IMR-90 (cell line): ENCODE measurements around the gene GFY. TPM values are rescaled to one million over a fixed set of nuclear protein-coding genes. Genes with fewer than 3 reads are reported as not detected.

Experiments
- ATAC-seq: fragments of 200-7000 bp; cut with Tn5 transposase; 2 replicates; pipeline ENCODE4 v1.9.1; 2020; ENCODE audit warnings: low read depth, mild to moderate bottlenecking, moderate library complexity
- BruUV-seq: library from RNA; stranded (reverse); fragments of 400-500 nt; replicated peaks from 2 replicates; lab custom pipeline; 2021; lab: Mats Ljungman, UMichigan
- CTCF ChIA-PET: fragments of 300-600 bp; formaldehyde crosslinking; extraction: SDS; loops from one replicate; lab custom pipeline; 2021; ENCODE audit warnings: antibody characterized with exemption; lab: Yijun Ruan, JAX
- POLR2A ChIA-PET: fragments of 300-600 bp; sonication (Branson Sonifier 250); formaldehyde crosslinking; loops from one replicate; lab custom pipeline; 2022; ENCODE audit warnings: antibody characterized with exemption; ENCODE audit not compliant: unreplicated experiment; lab: Charles Lee
- DNase-seq: peaks from one replicate; pipeline ENCODE4 v3.0.0; 2013
- H2AFZ ChIP-seq: replicated peaks from 2 replicates; pipeline ENCODE3; 2013; ENCODE audit warnings: low read length, mild to moderate bottlenecking; ENCODE audit not compliant: poor library complexity
- H2AK5ac ChIP-seq: 2 replicates; pipeline ENCODE4 v1.6.1; 2013; ENCODE audit warnings: low read depth, low read length, inconsistent platforms
- H2AK9ac ChIP-seq: replicated peaks from 2 replicates; pipeline ENCODE3; 2013; ENCODE audit warnings: mild to moderate bottlenecking, low read depth, low read length, moderate library complexity; ENCODE audit not compliant: poor library complexity
- H2BK120ac ChIP-seq: 2 replicates; pipeline ENCODE4 v1.6.1; 2013; ENCODE audit warnings: low read depth, low read length, inconsistent platforms
- H2BK15ac ChIP-seq: 3 replicates; pipeline ENCODE4 v1.6.1; 2013; ENCODE audit warnings: low read depth, low read length, inconsistent platforms
- H2BK20ac ChIP-seq: 2 replicates; pipeline ENCODE4 v1.6.1; 2013; ENCODE audit warnings: low read depth, mild to moderate bottlenecking, inconsistent platforms, low read length, moderate library complexity
- H2BK5ac ChIP-seq: 2 replicates; pipeline ENCODE4 v1.6.1; 2013; ENCODE audit warnings: mild to moderate bottlenecking, low read depth, low read length, inconsistent platforms; ENCODE audit not compliant: poor library complexity, severe bottlenecking
- H3K14ac ChIP-seq: replicated peaks from 2 replicates; pipeline ENCODE4 v1.6.1; 2013; ENCODE audit warnings: low read depth, low read length, inconsistent platforms
- H3K18ac ChIP-seq: 2 replicates; pipeline ENCODE4 v1.6.1; 2013; ENCODE audit warnings: low read depth, low read length, control low read depth
- H3K23ac ChIP-seq: 2 replicates; pipeline ENCODE4 v1.6.1; 2013; ENCODE audit warnings: low read depth, low read length, inconsistent platforms
- H3K27ac ChIP-seq: 2 replicates; pipeline ENCODE4 v1.5.1; 2013; ENCODE audit warnings: mild to moderate bottlenecking, control low read depth, low read length; ENCODE audit not compliant: insufficient read depth
- H3K27me3 ChIP-seq: 2 replicates; pipeline ENCODE4 v1.6.1; 2013; ENCODE audit warnings: low read length; ENCODE audit not compliant: control insufficient read depth, insufficient read depth
- H3K36me3 ChIP-seq: 2 replicates; pipeline ENCODE4 v1.6.1; 2013; ENCODE audit warnings: low read length, mixed read lengths; ENCODE audit not compliant: control insufficient read depth, insufficient read depth
- H3K4ac ChIP-seq: 2 replicates; pipeline ENCODE4 v1.6.1; 2013; ENCODE audit warnings: low read depth, low read length, inconsistent platforms
- H3K4me1 ChIP-seq: 2 replicates; pipeline ENCODE4 v1.6.1; 2013; ENCODE audit warnings: low read length, mixed read lengths; ENCODE audit not compliant: control insufficient read depth, insufficient read depth
- H3K4me2 ChIP-seq: 2 replicates; pipeline ENCODE4 v1.6.1; 2013; ENCODE audit warnings: low read depth, mild to moderate bottlenecking, control low read depth, low read length, moderate library complexity
- H3K4me3 ChIP-seq: 2 replicates; pipeline ENCODE4 v1.5.1; 2013; ENCODE audit warnings: low read depth, mild to moderate bottlenecking, control low read depth, low read length, moderate library complexity; ENCODE audit not compliant: insufficient read depth
- H3K56ac ChIP-seq: 2 replicates; pipeline ENCODE4 v1.6.1; 2013; ENCODE audit warnings: low read length, inconsistent platforms; ENCODE audit not compliant: insufficient read depth; ENCODE audit errors: extremely low read depth
- H3K79me1 ChIP-seq, 2 experiments: 2 replicates each; pipeline ENCODE4 v1.6.1; 2013; ENCODE audit warnings: low read length in 2 of 2, inconsistent platforms in 1 of 2, low read depth in 1 of 2
- H3K9ac ChIP-seq: 2 replicates; pipeline ENCODE4 v1.6.1; 2013; ENCODE audit warnings: low read depth, low read length, control low read depth
- H3K9me1 ChIP-seq: 2 replicates; pipeline ENCODE4 v1.6.1; 2013; ENCODE audit warnings: low read length, inconsistent platforms; ENCODE audit not compliant: insufficient read depth
- H3K9me3 ChIP-seq: 2 replicates; pipeline ENCODE4 v1.6.1; 2013; ENCODE audit warnings: low read length; ENCODE audit not compliant: control insufficient read depth, insufficient read depth
- H4K20me1 ChIP-seq: 2 replicates; pipeline ENCODE4 v1.6.1; 2013; ENCODE audit warnings: low read length, inconsistent platforms; ENCODE audit not compliant: insufficient read depth
- H4K5ac ChIP-seq: 2 replicates; pipeline ENCODE4 v1.6.1; 2013; ENCODE audit warnings: mild to moderate bottlenecking, low read depth, low read length, control low read depth
- H4K8ac ChIP-seq, 2 experiments: 2 replicates each; pipeline ENCODE4 v1.6.1; 2013; ENCODE audit warnings: low read depth in 2 of 2, low read length in 2 of 2, control low read depth in 1 of 2, inconsistent platforms in 1 of 2
- H4K91ac ChIP-seq: 2 replicates; pipeline ENCODE4 v1.6.1; 2013; ENCODE audit warnings: low read depth, low read length, inconsistent platforms; ENCODE audit not compliant: insufficient read depth
- BHLHE40 ChIP-seq: fragments of 150-350 bp; IDR thresholded peaks from 2 replicates; pipeline ENCODE4 v1.6.1; 2016; ENCODE audit warnings: mild to moderate bottlenecking, low read depth, low read length
- CHD1 ChIP-seq: IDR thresholded peaks from 2 replicates; pipeline ENCODE4 v1.6.1; 2012; ENCODE audit warnings: low read depth, low read length, improper control_type of control experiment
- CTCF ChIP-seq: conservative IDR thresholded peaks from 2 replicates; pipeline ENCODE4 v1.5.1; 2012; ENCODE audit warnings: mild to moderate bottlenecking, low read depth, low read length, improper control_type of control experiment
- FOS ChIP-seq: fragments of 150-350 bp; IDR thresholded peaks from 2 replicates; pipeline ENCODE4 v1.6.1; 2016; ENCODE audit warnings: low read depth, low read length
- MAFK ChIP-seq: IDR thresholded peaks from 2 replicates; pipeline ENCODE4 v1.6.1; 2012; ENCODE audit warnings: low read depth, low read length, improper control_type of control experiment
- MAZ ChIP-seq: IDR thresholded peaks from 2 replicates; pipeline ENCODE4 v1.6.1; 2012; ENCODE audit warnings: low read depth, mild to moderate bottlenecking, low read length, improper control_type of control experiment, moderate library complexity, borderline replicate concordance
- MXI1 ChIP-seq: IDR thresholded peaks from 2 replicates; pipeline ENCODE4 v1.6.1; 2012; ENCODE audit warnings: low read depth, mild to moderate bottlenecking, low read length, moderate library complexity, borderline replicate concordance
- NFE2L2 ChIP-seq: fragments of 150-350 bp; IDR thresholded peaks from 2 replicates; pipeline ENCODE4 v1.6.1; 2016; ENCODE audit warnings: low read depth, mild to moderate bottlenecking, low read length
- POLR2A ChIP-seq: IDR thresholded peaks from 2 replicates; pipeline ENCODE4 v1.6.1; 2012; ENCODE audit warnings: mild to moderate bottlenecking, low read depth, low read length
- RAD21 ChIP-seq: IDR thresholded peaks from 2 replicates; pipeline ENCODE4 v1.6.1; 2012; ENCODE audit warnings: low read length, improper control_type of control experiment
- RCOR1 ChIP-seq: IDR thresholded peaks from 2 replicates; pipeline ENCODE4 v1.6.1; 2012; ENCODE audit warnings: mild to moderate bottlenecking, low read length, improper control_type of control experiment; ENCODE audit not compliant: insufficient replicate concordance
- RFX5 ChIP-seq: IDR thresholded peaks from 2 replicates; pipeline ENCODE4 v1.8.0; 2012; ENCODE audit warnings: low read depth, mild to moderate bottlenecking, low read length, moderate library complexity
- SMC3 ChIP-seq: fragments of 150-350 bp; IDR thresholded peaks from 2 replicates; pipeline ENCODE4 v1.6.1; 2016; ENCODE audit warnings: low read depth, mild to moderate bottlenecking, antibody characterized with exemption, low read length, moderate library complexity
- WGBS, 2 experiments: methylation state at CpG; one replicate each; pipeline versions ENCODE4 v1.1.5 to v1.1.7; 2013; ENCODE audit warnings: missing lambda C conversion rate in 2 of 2; ENCODE audit not compliant: insufficient read length in 1 of 2; ENCODE audit errors: extremely low coverage in 2 of 2; 5-methylcytosine and 5-hydroxymethylcytosine counted together
- dilution Hi-C: fragments of 300-500 bp; cut with HindIII; formaldehyde crosslinking; loops from one replicate; pipeline ENCODE4 v1.14.3; 2018; ENCODE audit warnings: low sequenced_read_pairs; ENCODE audit not compliant: unreplicated experiment
- in situ Hi-C: fragments of 300-500 bp; cut with MboI; formaldehyde crosslinking; loops from 3 replicates; pipeline ENCODE4 v1.14.3; 2019; ENCODE audit warnings: low sequenced_read_pairs, inconsistent platforms, mixed read lengths
- intact Hi-C: fragments of 100-400 bp; cut with micrococcal nuclease; formaldehyde crosslinking; loops from 2 replicates; pipeline ENCODE4 v1.10.0; 2022
- polyA plus RNA-seq, 3 experiments: library from polyadenylated mRNA; depleted of rRNA; stranded (reverse); fragments of >200 nt; gene quantifications; 2 replicates each; pipeline ENCODE4 v1.2.3, GENCODE V29; 2012; ENCODE audit warnings: low replicate concordance in 1 of 3
- total RNA-seq: library from RNA; depleted of rRNA; stranded (reverse); fragments of >200 nt; gene quantifications from 2 replicates; pipeline ENCODE4 v1.2.3, GENCODE V29; 2012
- TF ChIP-seq, protein P1 (sequence below): fragments of 150-350 bp; IDR thresholded peaks from 2 replicates; pipeline ENCODE4 v1.6.1; 2016; ENCODE audit warnings: low read depth, mild to moderate bottlenecking, low read length, moderate library complexity, borderline replicate concordance
- TF ChIP-seq, protein P2 (sequence below): fragments of 150-350 bp; IDR thresholded peaks from 2 replicates; pipeline ENCODE4 v1.6.1; 2017; ENCODE audit warnings: mild to moderate bottlenecking, antibody characterized with exemption, low read length, low read depth

Gene GFY
- total and polyA plus RNA-seq, 2 of the 4 experiments (the other 2 are of a cell fraction): not detected

DNA sequence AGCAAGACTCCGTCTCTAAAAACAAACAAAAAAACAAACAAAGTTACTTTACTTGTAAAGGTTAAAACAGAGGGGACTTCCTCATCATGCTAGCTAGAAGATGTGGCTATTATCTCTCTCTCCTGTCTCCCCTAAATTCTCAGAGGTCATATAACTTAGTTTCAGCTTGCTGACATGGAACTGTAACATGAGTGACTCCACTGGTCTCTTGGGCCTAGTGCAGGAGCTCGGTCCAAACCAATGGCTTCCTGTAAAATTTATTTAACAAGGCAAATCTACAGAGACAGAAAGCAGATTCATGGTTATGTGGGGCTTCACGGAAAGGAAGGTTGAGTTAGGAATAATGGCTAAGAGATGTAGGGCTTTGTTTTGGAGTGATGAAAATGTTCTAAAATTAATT is 46.7 kb upstream of the GFY start:
- dilution Hi-C loops: no loop called here
- CTCF ChIA-PET: no interaction called here
- in situ Hi-C loops: no loop called here

More for the DNA sequence above, 46.7 kb upstream of the GFY start:
- Histone ChIP-seq H4K8ac (no peak overlapping the region), H3K4me2 (no peak overlapping the region), H4K20me1 (no peaks in the 10 kb centered on the region), H3K4ac (no peak overlapping the region), H3K4me1 (no peaks in the 10 kb centered on the region), H3K9ac (no peak overlapping the region), H4K91ac (no peak overlapping the region), H3K36me3 (no peaks in the 10 kb centered on the region), H3K23ac (no peak overlapping the region), H2BK15ac (no peak overlapping the region), H2AK9ac (no peak overlapping the region), H2AFZ (no peak overlapping the region), H3K4me3 (no peak overlapping the region), H2BK5ac (no peak overlapping the region), H3K56ac (no peak overlapping the region), H3K27ac (no peak overlapping the region), H2AK5ac (no peak overlapping the region), H3K79me1 (no peaks in the 10 kb centered on the region), H3K14ac (no peak overlapping the region), H2BK20ac (no peak overlapping the region), H2BK120ac (no peak overlapping the region), H3K9me3 (peaks cover 6% of the 10 kb centered on the region), H3K18ac (no peak overlapping the region), H3K9me1 (no peaks in the 10 kb centered on the region), H3K27me3 (peaks cover 23% of the 10 kb centered on the region), H4K5ac (no peak overlapping the region)
- POLR2A ChIA-PET: no interaction called here
- BruUV-seq: no TSS peak
- no CpG with 5 or more reads among the region's 3 CpGs for WGBS, 2 experiments
- intact Hi-C loops: no loop called here
- TF ChIP-seq NFE2L2 (no peak), RFX5 (no peak), BHLHE40 (no peak), CHD1 (no peak), MAFK (no peak), RAD21 (no peak), RCOR1 (no peak), CTCF (no peak), FOS (no peak), MXI1 (no peak), SMC3 (no peak), POLR2A (no peak), MAZ (no peak)
- TF ChIP-seq, protein P1, sequence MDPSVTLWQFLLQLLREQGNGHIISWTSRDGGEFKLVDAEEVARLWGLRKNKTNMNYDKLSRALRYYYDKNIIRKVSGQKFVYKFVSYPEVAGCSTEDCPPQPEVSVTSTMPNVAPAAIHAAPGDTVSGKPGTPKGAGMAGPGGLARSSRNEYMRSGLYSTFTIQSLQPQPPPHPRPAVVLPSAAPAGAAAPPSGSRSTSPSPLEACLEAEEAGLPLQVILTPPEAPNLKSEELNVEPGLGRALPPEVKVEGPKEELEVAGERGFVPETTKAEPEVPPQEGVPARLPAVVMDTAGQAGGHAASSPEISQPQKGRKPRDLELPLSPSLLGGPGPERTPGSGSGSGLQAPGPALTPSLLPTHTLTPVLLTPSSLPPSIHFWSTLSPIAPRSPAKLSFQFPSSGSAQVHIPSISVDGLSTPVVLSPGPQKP: no peak
- TF ChIP-seq, protein P2, sequence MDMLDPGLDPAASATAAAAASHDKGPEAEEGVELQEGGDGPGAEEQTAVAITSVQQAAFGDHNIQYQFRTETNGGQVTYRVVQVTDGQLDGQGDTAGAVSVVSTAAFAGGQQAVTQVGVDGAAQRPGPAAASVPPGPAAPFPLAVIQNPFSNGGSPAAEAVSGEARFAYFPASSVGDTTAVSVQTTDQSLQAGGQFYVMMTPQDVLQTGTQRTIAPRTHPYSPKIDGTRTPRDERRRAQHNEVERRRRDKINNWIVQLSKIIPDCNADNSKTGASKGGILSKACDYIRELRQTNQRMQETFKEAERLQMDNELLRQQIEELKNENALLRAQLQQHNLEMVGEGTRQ: no peak
- ATAC-seq: no peak
- DNase-seq: no peak
